Bronchial epithelial cell (primary cell): ENCODE measurements around the gene RELL2. TPM values are rescaled to one million over a fixed set of nuclear protein-coding genes. Genes with fewer than 3 reads are reported as not detected.

Experiments
- DNase-seq: peaks from one replicate; pipeline ENCODE4 v3.0.0-alpha.2; 2010; ENCODE audit warnings: low read depth
- FAIRE-seq: peaks from 2 replicates; lab custom pipeline; 2011; peaks lifted over from hg19 to GRCh38; lab: Jason Lieb, UNC
- H3K27me3 ChIP-seq: 2 replicates; pipeline ENCODE4 v1.5.1; 2011; ENCODE audit warnings: low read length; ENCODE audit not compliant: control insufficient read depth, insufficient read depth
- H3K36me3 ChIP-seq: 2 replicates; pipeline ENCODE4 v1.5.1; 2011; ENCODE audit warnings: low read length; ENCODE audit not compliant: control insufficient read depth, insufficient read depth
- H3K4me3 ChIP-seq: 2 replicates; pipeline ENCODE4 v1.5.1; 2011; ENCODE audit warnings: mild to moderate bottlenecking, low read depth, low read length, control low read depth
- CTCF ChIP-seq: IDR thresholded peaks from 2 replicates; pipeline ENCODE4 v1.5.1; 2011; ENCODE audit warnings: mild to moderate bottlenecking, moderate library complexity, low read length, control low read depth, inconsistent platforms; ENCODE audit not compliant: insufficient read depth, severe bottlenecking
- total RNA-seq: library from RNA; depleted of rRNA; stranded (reverse); fragments of >200 nt; gene quantifications from 2 replicates; pipeline ENCODE4 v1.2.1, GENCODE V29; 2014

Gene RELL2
- total RNA-seq, 1 donor from 2014 or later: 16.6 TPM

- Histone ChIP-seq H3K36me3 (peaks cover 8% of the 10 kb centered on the region), H3K27me3 (no peaks in the 10 kb centered on the region), H3K4me3 (no peak overlapping the region)
- TF ChIP-seq CTCF: no peak
- DNase-seq: peak; percentile 84
- FAIRE-seq: no peak
These were observed 9.2 kb downstream of the RELL2 start for GRCh38 chr5:141646026-141646425.

DNA sequence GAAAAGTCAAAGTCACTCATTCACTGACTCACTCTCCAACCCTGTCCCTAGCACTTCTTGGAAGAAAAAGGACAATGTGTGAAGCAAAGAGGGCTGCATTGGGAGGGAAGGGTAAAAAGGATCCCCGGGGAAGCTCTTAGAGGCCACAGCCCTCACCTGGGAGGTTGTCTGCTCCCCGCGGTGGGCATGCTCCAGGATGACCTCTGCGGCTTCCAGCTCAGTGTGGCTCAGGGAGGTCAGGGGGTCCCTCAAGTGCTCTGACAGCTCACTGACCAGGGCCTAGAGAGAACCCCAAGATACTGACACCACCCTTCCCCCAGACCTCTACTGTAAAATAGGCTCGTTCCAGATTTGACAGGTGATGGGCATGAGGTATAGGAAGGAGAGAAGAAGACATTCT, 10.4 kb downstream of the RELL2 start:
- Histone ChIP-seq H3K27me3 (no peaks in the 10 kb centered on the region), H3K36me3 (peaks cover 8% of the 10 kb centered on the region), H3K4me3 (no peak overlapping the region)
- FAIRE-seq (no peak), DNase-seq (no peak)
- no peak for TF ChIP-seq CTCF

DNA sequence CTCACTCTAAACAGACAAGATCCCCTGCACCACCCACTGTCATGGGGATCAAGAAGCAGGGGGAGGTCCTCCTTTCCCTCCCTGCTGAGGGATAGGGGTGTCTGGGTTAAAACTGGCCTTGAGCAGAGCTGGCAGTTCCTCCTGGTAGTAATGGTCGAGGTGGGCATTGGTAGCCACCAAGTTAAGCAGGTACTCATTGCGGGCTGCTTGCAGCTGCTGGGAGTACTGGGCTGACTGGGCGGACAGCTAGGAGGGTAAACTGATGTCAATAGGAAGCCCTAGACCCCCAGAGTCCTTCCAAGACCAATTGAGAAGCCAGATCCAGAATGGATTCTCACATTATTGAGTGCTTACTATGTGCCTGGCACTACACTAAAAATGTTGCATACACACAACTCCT, 11.1 kb downstream of the RELL2 start:
- no peak for FAIRE-seq
- TF ChIP-seq CTCF: no peak
- Histone ChIP-seq H3K36me3 (peaks cover 6% of the 10 kb centered on the region), H3K4me3 (no peak overlapping the region), H3K27me3 (no peaks in the 10 kb centered on the region)
- no peak for DNase-seq

GRCh38 chr5:141649056-141649688, 12.4 kb downstream of the RELL2 start:
- FAIRE-seq (no peak), DNase-seq (no peak)
- Histone ChIP-seq H3K4me3 (no peak overlapping the region), H3K36me3 (peaks cover 5% of the 10 kb centered on the region), H3K27me3 (no peaks in the 10 kb centered on the region)
- TF ChIP-seq CTCF: no peak

- TF ChIP-seq CTCF: no peak
- FAIRE-seq (no peak), DNase-seq (no peak)
- Histone ChIP-seq H3K27me3 (no peaks in the 10 kb centered on the region), H3K36me3 (peaks cover 7% of the 10 kb centered on the region), H3K4me3 (no peak overlapping the region)
These were observed 13.2 kb downstream of the RELL2 start for GRCh38 chr5:141649972-141650371.
